Thyroid gland (tissue), 4 donors: Measurements from ENCODE around the gene KRT14.

Experiments used
- CTCF ChIP-seq, 6 experiments: fragments of 200-600 bp in 3 of 6; fragments of 450-650 bp in 3 of 6; sonication (generic) in 3 of 6; IDR thresholded peaks; one replicate each; pipeline ENCODE4 v1.5.1; 2016 to 2019; ENCODE audit warnings: antibody characterized with exemption in 6 of 6, mild to moderate bottlenecking in 2 of 6, inconsistent platforms in 1 of 6, moderate library complexity in 1 of 6
- POLR2A ChIP-seq, 2 donors: fragments of 450-650 bp; IDR thresholded peaks; one replicate each; pipeline ENCODE4 v1.6.1; 2017; ENCODE audit warnings: antibody characterized with exemption in 2 of 2, mild to moderate bottlenecking in 2 of 2, moderate library complexity in 1 of 2

- TF ChIP-seq CTCF (IDR thresholded peaks at IDR 0.05) (no peak), POLR2A (IDR thresholded peaks at IDR 0.05) (no peak)
Observed at GRCh38 chr17:41635121-41636097, 48.7 kb upstream of the KRT14 start.
